Activated CD8-positive, alpha-beta memory T cell treated with anti-CD3 and anti-CD28 coated beads for 48 hours (primary cell): ENCODE data around the gene ADGRG6.
"Not testable (repeated sequence)": the region's sequence is repeated elsewhere in the genome, so short reads cannot be mapped to it uniquely, and the experiment has no call there.

Experiments used
- DNase-seq, 3 experiments: peaks; one replicate each; pipeline ENCODE4 v3.0.0-alpha.2; 2020; ENCODE audit warnings: low read depth in 2 of 3, low spot score in 2 of 3

Gene ADGRG6

GRCh38 chr6:142301651-142302391 lies at the start of gene ADGRG6:
Gene ADGRG6, plus strand, starts transcription at chr6:142302007. Its CDS starts 323 bp downstream, at chr6:142302330.
- DNase-seq = peak; percentile 9 to 23 (median 13)

- DNase-seq = no peak
Observed at GRCh38 chr6:142254513-142254912, 47.3 kb upstream of the ADGRG6 start.

GRCh38 chr6:142255785-142256184 lies 46.0 kb upstream of the ADGRG6 start:
- no peak for DNase-seq

- no peak for DNase-seq
Observed at GRCh38 chr6:142258305-142258704, 43.5 kb upstream of the ADGRG6 start.

- DNase-seq = no peak
Observed at GRCh38 chr6:142258757-142259156, 43.0 kb upstream of the ADGRG6 start.

- DNase-seq = no peak
Observed at GRCh38 chr6:142260748-142261147, 41.1 kb upstream of the ADGRG6 start.

DNA sequence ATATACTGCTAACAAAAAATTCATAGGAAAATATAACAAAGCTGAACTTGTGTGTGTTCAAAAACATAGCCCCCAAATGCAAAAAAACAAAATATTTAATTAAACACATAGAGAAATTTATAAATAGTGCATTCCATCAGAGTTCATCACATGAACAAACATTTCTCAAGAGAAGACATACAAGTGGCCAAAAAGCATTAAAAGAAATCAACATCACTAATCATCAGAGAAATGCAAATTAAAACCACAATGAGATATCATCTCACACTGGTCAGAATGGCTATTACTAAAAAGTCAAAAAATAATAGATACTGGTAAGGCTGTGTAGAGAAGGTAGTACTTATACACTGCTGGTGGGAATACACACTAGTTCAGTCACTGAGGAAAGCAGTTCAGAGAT lies 39.6 kb upstream of the ADGRG6 start:
- no peak for DNase-seq

- DNase-seq = no peak
Observed at GRCh38 chr6:142265476-142265875, 36.3 kb upstream of the ADGRG6 start.

DNA sequence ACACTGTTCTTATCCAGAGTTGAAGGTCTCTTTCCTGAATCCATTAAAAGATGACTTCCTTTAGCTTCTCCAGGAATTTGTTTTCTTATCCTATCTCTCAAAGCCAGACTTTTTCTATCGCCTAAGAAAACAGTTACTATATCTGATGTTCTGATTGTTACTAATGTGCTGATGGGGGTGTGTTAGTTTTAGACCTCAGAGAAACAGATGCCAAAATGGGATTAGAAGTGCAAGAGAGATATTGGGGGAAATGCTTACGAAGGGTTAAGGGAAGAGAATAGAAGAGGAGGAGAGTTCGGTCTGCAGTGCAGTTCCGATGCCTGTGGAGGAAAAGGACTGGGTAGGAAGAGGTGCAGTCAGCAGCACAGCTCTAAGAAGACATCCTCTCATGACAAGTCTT lies 35.7 kb upstream of the ADGRG6 start:
- no peak for DNase-seq

- DNase-seq = no peak
Observed at GRCh38 chr6:142271476-142271875, 30.3 kb upstream of the ADGRG6 start.

DNA sequence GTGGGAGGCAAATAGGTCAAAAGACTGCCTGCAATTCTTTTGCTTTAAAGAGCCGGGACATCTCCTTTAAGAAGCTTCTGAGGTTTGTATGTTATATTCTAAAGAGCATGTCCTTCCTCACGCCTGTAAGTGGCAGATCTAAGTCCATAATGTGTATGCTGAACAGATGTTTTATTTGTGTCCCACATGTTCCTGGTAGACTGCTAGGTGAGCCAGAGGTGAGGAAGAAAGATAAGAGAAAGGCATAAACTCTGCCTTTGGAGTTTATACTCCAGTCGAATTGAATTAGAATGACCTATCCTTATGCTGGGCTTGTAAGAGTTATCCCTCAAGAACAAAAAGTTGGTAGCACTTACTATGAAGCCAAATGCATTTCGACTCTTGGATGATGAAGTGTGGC lies 27.2 kb upstream of the ADGRG6 start:
- no peak for DNase-seq

- DNase-seq = no peak
Observed at GRCh38 chr6:142275236-142276006, 26.4 kb upstream of the ADGRG6 start.

GRCh38 chr6:142276256-142276655 lies 25.6 kb upstream of the ADGRG6 start:
- no peak for DNase-seq

DNA sequence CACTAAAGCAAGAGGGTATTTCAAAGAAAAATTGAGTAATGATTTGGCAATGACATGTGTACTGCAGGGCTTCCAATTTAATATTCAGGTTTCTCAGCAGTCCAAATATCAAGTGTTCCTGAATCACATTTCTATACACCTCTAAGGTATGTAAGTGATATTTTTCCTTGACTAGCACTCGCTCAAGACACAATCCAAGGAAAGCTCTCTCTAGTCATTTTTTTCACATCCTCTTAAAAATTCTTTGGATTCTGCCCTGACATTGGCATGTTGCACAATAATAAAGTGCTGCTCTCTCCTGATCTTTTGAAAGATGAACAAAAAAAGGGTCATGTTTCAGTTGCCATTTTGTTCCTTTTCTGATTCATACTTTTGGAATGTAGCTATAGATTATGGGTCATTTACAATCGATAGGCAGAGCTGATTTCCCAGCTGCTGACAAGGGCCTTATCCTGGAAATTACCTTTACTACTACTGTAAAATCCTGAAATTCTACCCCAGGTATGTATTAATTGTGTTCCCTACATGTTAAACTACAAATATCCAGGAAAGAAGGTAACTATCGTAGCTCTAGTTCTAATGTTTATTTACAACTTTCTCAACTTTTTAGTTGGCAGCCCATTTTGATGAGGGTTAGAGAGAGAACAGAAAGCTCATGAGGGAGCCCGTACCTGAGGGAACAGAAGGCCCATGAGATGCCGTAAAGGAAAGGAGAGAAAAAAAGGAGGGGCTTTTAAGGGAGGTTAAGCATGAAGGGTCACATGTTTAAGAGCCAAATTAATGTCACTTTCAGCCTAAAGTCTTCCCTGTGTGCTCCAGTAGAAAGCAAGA lies 22.2 kb upstream of the ADGRG6 start:
- no peak for DNase-seq

GRCh38 chr6:142280265-142280664 lies 21.5 kb upstream of the ADGRG6 start:
- DNase-seq = no peak

DNA sequence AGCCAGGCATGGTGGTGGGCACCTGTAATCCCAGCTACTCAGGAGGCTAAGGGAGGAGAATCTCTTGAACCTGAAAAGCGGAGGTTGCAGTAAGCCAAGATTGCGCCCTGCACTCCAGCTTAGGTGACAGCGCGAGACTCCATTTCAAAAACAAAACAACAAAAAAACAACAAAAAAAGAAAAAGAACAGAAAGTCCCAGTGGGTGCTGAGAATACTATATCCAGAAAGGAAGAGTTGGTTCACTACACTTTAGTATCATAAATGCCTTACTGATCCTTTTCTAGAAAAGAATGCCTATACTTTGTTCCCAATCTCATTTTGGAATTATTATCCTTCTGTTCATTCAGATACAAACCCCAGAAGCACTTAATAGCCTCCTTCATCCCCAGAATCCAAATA lies 20.9 kb upstream of the ADGRG6 start:
- no peak for DNase-seq

- DNase-seq = not testable (repeated sequence)
Observed at GRCh38 chr6:142283138-142283537, 18.7 kb upstream of the ADGRG6 start.

DNA sequence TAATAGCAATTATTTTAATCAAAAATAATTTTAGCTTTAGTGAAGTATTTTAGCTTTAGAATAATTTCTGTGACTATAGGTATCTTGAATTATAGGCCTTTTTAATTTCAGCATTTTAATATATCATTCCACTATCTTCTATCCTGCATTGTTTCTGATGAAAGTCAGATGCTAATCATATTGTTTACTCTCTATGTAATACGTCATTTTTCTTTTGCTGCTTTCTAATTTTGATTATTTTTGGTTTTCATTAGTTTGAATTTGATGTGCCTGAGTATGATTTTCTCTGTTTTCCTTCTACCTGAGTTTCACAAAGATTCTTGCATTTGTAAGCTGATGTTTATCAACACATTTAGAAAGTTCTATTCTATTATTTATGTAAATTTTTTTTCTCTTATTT lies 17.4 kb upstream of the ADGRG6 start:
- DNase-seq = no peak

GRCh38 chr6:142285235-142286087 lies 16.3 kb upstream of the ADGRG6 start:
- DNase-seq = no peak

DNA sequence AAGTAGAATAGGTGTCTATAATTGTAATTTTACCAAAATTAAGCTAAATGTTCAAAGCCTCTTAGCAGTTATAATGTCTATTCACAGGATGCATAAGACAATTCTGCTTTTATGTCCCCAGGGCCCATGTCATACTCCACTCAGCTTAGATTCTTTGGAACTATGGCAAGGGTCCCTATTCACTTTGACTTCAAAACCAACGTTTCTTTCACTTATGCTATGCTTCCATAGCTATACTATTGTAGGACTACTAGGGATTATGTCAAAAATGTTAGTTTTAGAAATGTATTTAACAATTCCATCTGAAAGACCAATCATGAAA lies 15.8 kb upstream of the ADGRG6 start:
- DNase-seq = no peak

DNA sequence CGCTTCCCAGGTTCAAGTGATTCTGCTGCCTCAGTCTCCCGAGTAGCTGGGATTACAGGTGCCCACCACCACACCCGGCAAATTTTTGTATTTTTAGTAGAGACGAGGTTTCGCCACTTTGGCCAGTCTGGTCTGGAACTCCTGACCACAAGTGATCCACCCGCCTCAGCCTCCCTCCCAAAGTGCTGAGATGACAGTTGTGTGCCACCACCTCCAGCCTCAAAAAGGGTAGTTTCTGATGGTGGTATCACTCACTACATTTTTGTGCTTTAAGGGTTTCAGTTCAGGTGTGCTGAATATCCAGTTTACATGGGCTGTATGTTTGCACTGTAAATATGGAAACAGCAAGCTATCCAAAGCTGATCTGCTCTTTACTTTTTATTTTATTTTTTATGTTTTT lies 12.1 kb upstream of the ADGRG6 start:
- no peak for DNase-seq
